MM.1S (cell line): ENCODE data around the gene DONSON.
A peak's percentile ranks its signal among the peaks of the same experiment; 100 is the strongest.

Experiments used
- DNase-seq: peaks from one replicate; pipeline ENCODE4 v3.0.0-alpha.2; 2015
- H2AFZ ChIP-seq: fragments of 300-600 bp; sonication (generic); 2 replicates; pipeline ENCODE4 v1.6.0; 2016; ENCODE audit warnings: antibody characterized with exemption, low read length
- H3F3A ChIP-seq: fragments of 300-600 bp; sonication (generic); 2 replicates; pipeline ENCODE4 v1.6.1; 2016; ENCODE audit warnings: mild to moderate bottlenecking, antibody characterized with exemption, low read length, moderate library complexity, mixed read lengths; ENCODE audit not compliant: insufficient read depth
- H3K27ac ChIP-seq: fragments of 300-600 bp; sonication (generic); 2 replicates; pipeline ENCODE4 v1.5.1; 2016; ENCODE audit warnings: mild to moderate bottlenecking, low read length
- H3K27me3 ChIP-seq: fragments of 300-600 bp; sonication (generic); replicated peaks from 2 replicates; pipeline ENCODE4 v1.6.0; 2016; ENCODE audit warnings: low read length; ENCODE audit not compliant: insufficient read depth
- H3K36me3 ChIP-seq: fragments of 300-600 bp; sonication (generic); replicated peaks from 2 replicates; pipeline ENCODE4 v1.6.1; 2016; ENCODE audit warnings: mild to moderate bottlenecking, low read length, mixed read lengths; ENCODE audit not compliant: insufficient read depth
- H3K4me1 ChIP-seq: fragments of 300-600 bp; sonication (generic); 2 replicates; pipeline ENCODE4 v1.6.1; 2016; ENCODE audit warnings: low read length, mixed read lengths
- H3K4me2 ChIP-seq: fragments of 300-600 bp; sonication (generic); 2 replicates; pipeline ENCODE4 v1.6.0; 2016; ENCODE audit warnings: low read depth, low read length
- H3K4me3 ChIP-seq: fragments of 300-600 bp; sonication (generic); 2 replicates; pipeline ENCODE4 v1.5.1; 2016; ENCODE audit warnings: low read length, mixed read lengths
- H3K79me2 ChIP-seq: fragments of 300-600 bp; sonication (generic); 2 replicates; pipeline ENCODE4 v1.6.1; 2016; ENCODE audit warnings: mixed run types, low read length, mixed read lengths
- H3K9ac ChIP-seq: fragments of 300-600 bp; sonication (generic); 2 replicates; pipeline ENCODE4 v1.6.1; 2016; ENCODE audit warnings: low read length, mixed read lengths
- H3K9me2 ChIP-seq: fragments of 300-600 bp; sonication (generic); replicated peaks from 2 replicates; pipeline ENCODE4 v1.6.1; 2016; ENCODE audit warnings: mild to moderate bottlenecking, low read length, mixed read lengths; ENCODE audit not compliant: insufficient read depth
- H3K9me3 ChIP-seq: fragments of 300-600 bp; sonication (generic); replicated peaks from 2 replicates; pipeline ENCODE4 v1.6.1; 2016; ENCODE audit warnings: mild to moderate bottlenecking, low read length, mixed read lengths; ENCODE audit not compliant: insufficient read depth
- H4K20me1 ChIP-seq: fragments of 300-600 bp; sonication (generic); 2 replicates; pipeline ENCODE4 v1.6.1; 2016; ENCODE audit warnings: mild to moderate bottlenecking, low read length, moderate library complexity, mixed read lengths; ENCODE audit not compliant: insufficient read depth
- CTCF ChIP-seq: fragments of 300-600 bp; sonication (generic); IDR thresholded peaks from 2 replicates; pipeline ENCODE4 v1.5.1; 2016; ENCODE audit warnings: antibody characterized with exemption, low read length, mixed read lengths
- EZH2 ChIP-seq: fragments of 300-600 bp; sonication (generic); optimal IDR thresholded peaks from 2 replicates; pipeline ENCODE3; 2017; ENCODE audit warnings: low read depth, mild to moderate bottlenecking, antibody characterized with exemption, low read length, mixed read lengths
- EZH2phosphoT487 ChIP-seq: fragments of 300-600 bp; sonication (generic); IDR thresholded peaks from 2 replicates; pipeline ENCODE4 v1.6.1; 2018; ENCODE audit warnings: antibody characterized with exemption, low read length

The DONSON gene

GRCh38 chr21:33608559-33608958 is 20.1 kb upstream of the DONSON start:
- Histone ChIP-seq H3K36me3 (no peaks in the 10 kb centered on the region), H3K9me2 (no peaks in the 10 kb centered on the region), H3K9ac (no peak overlapping the region), H3K27ac (no peak overlapping the region), H3K4me1 (no peaks in the 10 kb centered on the region), H3K4me2 (no peak overlapping the region), H4K20me1 (no peaks in the 10 kb centered on the region), H2AFZ (no peak overlapping the region), H3K4me3 (no peak overlapping the region), H3F3A (no peaks in the 10 kb centered on the region), H3K9me3 (no peaks in the 10 kb centered on the region), H3K79me2 (no peaks in the 10 kb centered on the region), H3K27me3 (no peaks in the 10 kb centered on the region)
- DNase-seq = no peak
- TF ChIP-seq EZH2 (no peak), EZH2phosphoT487 (no peak), CTCF (no peak)

GRCh38 chr21:33598051-33598450 is 9.6 kb upstream of the DONSON start:
- no peaks in the 10 kb centered on the region for H3K4me1 ChIP-seq
- H3F3A ChIP-seq = no peaks in the 10 kb centered on the region
- H3K36me3 ChIP-seq = no peaks in the 10 kb centered on the region
- DNase-seq = no peak
- no peaks in the 10 kb centered on the region for H3K9me2 ChIP-seq
- H4K20me1 ChIP-seq = no peaks in the 10 kb centered on the region
- TF ChIP-seq EZH2 (no peak), EZH2phosphoT487 (no peak), CTCF (no peak)
- no peaks in the 10 kb centered on the region for H3K27me3 ChIP-seq
- H2AFZ ChIP-seq = no peak overlapping the region
- no peaks in the 10 kb centered on the region for H3K79me2 ChIP-seq
- H3K27ac ChIP-seq = no peak overlapping the region
- no peak overlapping the region for H3K9ac ChIP-seq
- no peak overlapping the region for H3K4me2 ChIP-seq
- H3K4me3 ChIP-seq = no peak overlapping the region
- H3K9me3 ChIP-seq = no peaks in the 10 kb centered on the region

- Histone ChIP-seq H2AFZ (peak overlapping the region; percentile 50), H3F3A (peaks cover 14% of the 10 kb centered on the region), H3K9ac (peak overlapping the region; percentile 84), H3K9me2 (no peaks in the 10 kb centered on the region), H3K27me3 (no peaks in the 10 kb centered on the region), H3K36me3 (peaks cover 8% of the 10 kb centered on the region; the same call in 1 of the 2 replicates), H3K9me3 (no peaks in the 10 kb centered on the region), H3K27ac (peak overlapping the region; percentile 50; the same call in 1 of the 2 replicates), H4K20me1 (no peaks in the 10 kb centered on the region), H3K4me3 (peak overlapping the region; percentile 92), H3K4me1 (peaks cover 14% of the 10 kb centered on the region), H3K79me2 (peaks cover 45% of the 10 kb centered on the region), H3K4me2 (peak overlapping the region; percentile 89)
- TF ChIP-seq CTCF = no peak
- DNase-seq = peak; percentile 58
These were observed 546 bp downstream of the DONSON start for GRCh38 chr21:33587792-33588484.
